HuH-7 (cell line): ENCODE results near the gene KCNQ2.
"Not testable (repeated sequence)": the region's sequence is repeated elsewhere in the genome, so short reads cannot be mapped to it uniquely, and the experiment has no call there.

ENCODE experiments used
- DNase-seq: peaks from one replicate; pipeline ENCODE4 v3.0.0; 2011; ENCODE audit warnings: low spot score

KCNQ2 gene

GRCh38 chr20:63471981-63472831, at the start of gene KCNQ2:
Gene KCNQ2, minus strand, starts transcription at chr20:63472655. Its CDS starts 192 bp downstream, at chr20:63472463.
- DNase-seq = no peak

DNA sequence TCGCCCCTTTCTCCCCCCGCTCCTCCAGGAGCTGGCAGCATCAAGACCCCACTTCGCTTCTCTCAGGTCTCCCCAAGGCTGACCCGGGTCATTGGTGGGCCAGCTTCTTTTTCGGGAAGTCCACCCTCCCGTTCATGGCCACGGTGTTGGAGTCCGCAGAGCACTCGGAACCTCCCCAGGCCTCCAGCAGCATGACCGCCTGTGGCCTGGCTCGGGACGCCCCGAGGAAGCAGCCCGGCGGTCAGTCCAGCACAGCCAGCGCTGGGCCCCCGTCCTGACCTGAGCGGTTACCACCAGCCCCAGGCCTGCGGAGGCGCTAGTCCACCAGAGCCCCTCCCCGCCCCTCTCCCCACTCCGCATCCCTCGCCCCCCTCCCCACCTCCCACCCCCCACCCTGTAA, 49.1 kb upstream of the KCNQ2 start:
- no peak for DNase-seq

GRCh38 chr20:63520934-63521601, 48.6 kb upstream of the KCNQ2 start:
- DNase-seq = peak; percentile 76

DNA sequence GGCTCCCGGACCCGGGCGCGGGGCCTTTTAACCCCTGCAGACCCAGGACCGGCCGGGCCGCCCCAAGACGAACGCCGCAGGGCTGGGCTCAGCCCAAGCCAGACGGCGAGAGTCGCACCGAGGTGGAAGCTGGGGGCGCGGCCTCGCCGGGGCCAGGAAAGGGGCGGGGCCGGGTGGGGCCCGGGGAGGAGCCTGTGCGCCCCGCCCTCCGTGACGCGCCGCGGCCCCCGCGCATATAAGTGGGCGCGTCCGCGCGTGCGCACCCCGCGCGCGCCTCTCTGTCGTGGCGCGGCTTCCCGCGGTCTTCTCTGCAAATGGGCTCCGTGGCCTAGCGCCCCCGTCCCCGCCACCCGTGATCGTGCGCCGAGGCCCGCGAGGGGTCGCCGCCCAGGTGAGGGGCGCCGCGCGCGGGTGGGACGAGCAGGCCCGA, 48.1 kb upstream of the KCNQ2 start, which contains the start of gene PPDPF:
PPDPF (plus strand) TSS at position 262 of the 430 bp plus-strand sequence. CDS start 544 bp downstream, outside the sequence.
- DNase-seq = peak; percentile 97

GRCh38 chr20:63519668-63520503, 47.4 kb upstream of the KCNQ2 start:
- peak; percentile 92 for DNase-seq

- no peak for DNase-seq
Measured at GRCh38 chr20:63518946-63519667, 46.7 kb upstream of the KCNQ2 start.

DNA sequence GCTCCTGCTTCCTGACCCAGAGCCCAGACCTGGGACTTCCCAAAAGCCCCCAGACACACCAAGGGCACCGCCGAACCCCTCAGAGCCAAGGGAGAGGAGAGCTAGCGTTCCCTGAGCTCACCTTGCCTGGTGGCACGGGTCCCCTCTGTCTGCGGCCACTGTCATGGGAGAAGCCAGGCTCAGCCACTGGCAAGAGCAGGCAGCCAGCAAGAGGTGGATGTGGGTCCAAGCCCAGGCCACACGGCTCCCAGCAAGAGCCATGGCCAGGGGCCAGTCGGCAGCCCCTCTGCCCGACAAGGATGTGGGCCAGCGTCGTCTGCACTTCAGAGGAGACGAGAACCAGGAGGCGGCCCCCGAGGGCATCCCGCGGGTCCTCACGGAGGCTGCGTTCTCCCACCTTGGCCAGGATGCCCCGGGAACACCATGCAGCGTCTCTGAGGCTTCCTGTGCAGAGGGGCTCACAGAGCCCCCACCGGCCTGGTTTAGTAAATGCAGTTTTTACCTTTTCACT, 46.0 kb upstream of the KCNQ2 start:
- DNase-seq = no peak

DNA sequence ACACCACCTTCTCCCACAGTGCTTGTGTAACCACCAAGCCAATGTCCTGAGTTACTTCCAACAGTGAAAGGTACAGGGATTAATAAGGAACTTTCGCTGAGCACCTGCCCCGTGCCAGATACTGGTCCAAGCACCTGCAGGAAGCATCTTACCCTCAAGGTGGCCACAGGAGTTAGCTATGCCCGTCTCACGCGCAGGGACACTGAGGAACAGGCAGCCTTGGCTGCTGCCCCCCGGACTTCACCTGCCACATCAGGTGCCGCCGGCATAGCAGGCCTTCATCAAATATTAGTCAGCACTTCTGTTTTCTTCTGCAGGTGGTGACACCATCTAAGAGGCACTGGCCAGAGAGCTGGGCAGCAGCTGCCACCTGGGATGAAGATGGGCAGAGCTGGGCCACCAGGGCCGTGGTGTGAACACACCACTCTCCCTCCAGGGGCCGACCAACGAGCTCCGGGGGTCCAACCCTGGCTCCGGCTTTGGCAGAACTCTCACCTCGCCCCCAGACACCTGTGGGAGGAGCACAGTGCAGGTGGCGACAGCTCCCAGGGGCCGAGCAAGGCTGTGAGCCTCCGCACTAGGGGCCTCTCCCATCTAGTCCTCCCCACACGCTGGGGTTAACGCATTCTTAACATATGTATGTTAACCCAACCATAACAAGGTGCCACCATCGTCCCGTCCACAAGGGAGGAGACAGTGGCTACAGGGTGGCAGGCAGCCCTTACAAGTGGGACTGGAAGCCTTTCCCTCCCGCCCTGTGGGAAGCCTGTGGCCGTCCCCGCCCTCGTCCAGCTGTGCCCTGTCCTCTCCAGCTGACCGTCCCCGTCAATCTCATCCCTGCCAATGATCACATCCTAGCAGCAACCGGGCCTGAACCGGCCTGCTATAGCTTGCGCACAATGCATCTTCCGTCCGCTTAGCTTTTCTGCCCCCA, 45.2 kb upstream of the KCNQ2 start:
- DNase-seq = no peak

DNA sequence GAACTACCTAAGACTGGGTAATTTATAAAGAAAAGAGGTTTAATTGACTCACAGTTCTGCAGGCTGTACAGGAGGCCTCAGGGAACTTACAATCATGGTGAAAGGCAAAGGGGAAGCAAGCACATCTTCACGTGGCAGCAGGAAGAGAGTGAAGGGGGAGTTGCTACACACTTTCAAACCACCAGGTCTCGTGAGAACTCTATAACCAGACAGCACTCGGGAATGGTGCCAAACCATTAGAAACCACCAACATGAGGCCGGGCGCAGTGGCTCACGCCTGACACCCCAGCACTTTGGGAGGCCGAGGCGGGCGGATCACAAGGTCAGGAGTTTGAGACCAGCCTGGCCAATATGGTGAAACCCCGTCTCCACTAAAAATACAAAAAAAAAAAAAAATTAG, 42.1 kb upstream of the KCNQ2 start:
- not testable (repeated sequence) for DNase-seq

- no peak for DNase-seq
Measured at GRCh38 chr20:63513207-63513606, 40.8 kb upstream of the KCNQ2 start.

- no peak for DNase-seq
Measured at GRCh38 chr20:63509088-63509564, 36.7 kb upstream of the KCNQ2 start.

DNA sequence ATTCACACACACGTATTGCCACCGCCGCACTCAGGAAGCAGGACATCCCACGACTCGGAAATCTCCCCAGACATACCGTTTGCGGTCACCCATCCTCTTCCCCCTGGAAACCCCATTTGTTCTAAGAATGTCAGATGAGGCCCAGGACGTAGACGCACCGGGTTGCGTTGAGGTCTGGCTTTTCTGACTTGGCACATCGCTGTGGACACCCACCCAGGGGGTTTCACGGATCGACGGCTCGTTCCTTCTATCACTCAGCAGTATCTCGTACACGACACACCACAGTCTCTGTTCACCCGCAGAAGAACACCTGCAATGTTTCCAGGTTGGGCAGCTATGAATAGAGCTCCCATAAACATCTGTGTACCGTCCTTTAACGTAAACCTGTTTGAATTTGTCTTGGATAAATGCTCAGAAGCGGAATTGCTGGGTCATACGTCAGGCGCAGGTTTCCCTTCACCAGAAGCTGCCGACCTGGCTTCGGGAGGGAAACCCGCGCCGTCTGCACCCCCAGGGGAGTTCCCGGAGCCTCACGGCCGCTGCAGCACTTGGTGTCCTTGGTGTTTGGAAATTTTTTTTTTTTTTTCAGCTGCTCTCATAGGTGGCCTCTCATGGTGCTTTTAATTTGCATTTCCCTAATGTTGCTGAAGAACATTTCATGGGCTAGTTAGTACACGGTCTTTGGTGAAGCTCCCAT, 35.8 kb upstream of the KCNQ2 start:
- no peak for DNase-seq

DNA sequence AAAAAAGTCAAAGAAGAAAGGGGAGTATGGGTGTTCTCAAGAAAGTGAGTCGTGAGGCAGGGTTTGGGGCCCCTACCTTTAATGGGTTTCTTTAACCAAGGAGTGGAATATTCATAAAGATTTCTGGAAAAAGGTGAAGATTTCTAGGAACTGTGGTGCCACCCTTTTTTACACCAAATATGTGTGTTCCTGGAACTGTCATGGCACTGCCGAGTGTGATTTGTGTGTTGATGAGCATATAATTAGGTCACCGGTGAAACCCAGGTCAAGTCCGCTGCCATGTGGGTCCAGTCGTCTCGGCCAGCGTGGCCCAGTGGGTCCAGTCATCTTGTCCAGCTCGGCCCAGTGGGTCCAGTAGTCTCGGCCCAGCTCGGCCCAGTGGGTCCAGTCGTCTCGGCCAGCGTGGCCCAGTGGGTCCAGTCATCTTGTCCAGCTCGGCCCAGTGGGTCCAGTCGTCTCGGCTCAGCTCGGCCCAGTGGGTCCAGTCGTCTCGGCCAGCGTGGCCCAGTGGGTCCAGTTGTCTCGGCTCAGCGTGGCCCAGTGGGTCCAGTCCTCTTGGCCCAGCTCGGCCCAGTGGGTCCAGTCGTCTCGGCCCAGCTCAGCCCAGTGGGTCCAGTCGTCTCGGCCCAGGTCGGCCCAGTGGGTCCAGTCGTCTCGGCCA, 34.8 kb upstream of the KCNQ2 start:
- DNase-seq = no peak

GRCh38 chr20:63505723-63506122, 33.3 kb upstream of the KCNQ2 start:
- no peak for DNase-seq

DNA sequence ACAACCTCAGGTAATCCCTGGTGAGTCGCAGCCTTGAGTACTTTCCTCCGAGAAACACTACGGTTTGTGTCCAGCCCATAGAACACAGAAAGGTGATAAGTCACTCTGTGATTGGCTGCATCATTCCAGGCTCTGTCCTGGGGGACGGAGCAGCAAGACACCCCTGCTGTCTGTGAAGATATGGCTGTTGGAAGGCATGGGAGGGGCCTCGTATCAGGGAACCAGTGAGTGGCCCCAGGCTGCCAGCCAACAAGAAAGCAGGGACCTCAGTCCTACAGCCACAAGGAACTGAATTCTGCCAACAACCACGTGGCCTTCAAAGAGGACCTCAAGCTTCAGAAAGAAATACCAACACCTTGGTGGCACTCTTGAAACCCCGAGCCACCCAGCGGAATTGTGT, 32.8 kb upstream of the KCNQ2 start:
- DNase-seq = no peak

- no peak for DNase-seq
Measured at GRCh38 chr20:63504642-63505041, 32.2 kb upstream of the KCNQ2 start.

DNA sequence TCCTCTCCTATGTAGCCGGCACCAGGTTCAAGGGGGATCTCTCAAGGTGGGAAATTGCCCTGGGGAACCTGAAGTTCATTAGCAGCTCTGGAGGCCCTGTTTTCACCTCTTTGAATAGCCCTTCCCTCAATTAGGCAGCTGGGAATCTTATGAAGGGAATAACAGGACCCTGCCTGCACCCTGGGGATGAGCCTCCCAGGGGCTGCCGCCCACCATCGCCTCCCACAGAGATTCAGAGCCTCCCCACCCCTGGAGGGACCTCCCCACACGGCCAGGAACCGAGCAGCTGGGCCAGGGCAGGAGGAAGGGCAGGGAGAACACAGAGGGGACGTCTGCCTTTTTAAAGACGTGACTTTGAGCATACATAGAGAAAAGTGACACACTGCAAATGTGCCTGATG, 31.1 kb upstream of the KCNQ2 start:
- DNase-seq = no peak

DNA sequence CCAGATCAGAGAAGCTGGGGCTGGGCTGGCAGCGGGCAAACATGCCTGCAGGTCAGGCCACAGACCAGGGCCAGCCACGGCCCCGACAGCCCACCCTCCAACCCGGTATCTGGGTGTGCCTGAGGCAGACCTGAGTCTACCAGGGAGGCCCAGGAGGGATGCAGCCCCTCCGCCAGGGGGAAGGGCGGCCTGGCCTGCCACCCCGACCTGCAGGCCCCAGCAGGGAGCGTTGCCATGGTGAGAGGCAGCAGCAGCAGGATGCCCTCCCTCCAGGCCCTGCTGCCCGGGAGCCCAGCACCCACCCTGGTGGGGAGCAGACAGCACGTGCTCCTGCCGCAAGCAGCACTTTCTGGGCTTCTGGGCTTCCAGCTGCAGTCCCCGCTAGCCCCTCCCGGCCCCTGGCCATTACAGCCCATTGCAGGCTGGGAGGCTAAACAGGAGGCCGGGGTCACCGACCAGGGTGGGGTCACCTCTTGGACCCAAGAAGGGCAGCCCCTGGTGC, 30.3 kb upstream of the KCNQ2 start:
- no peak for DNase-seq
